IMR-90 (cell line): Measurements from ENCODE around the gene FUCA2. TPM values are rescaled to one million over a fixed set of nuclear protein-coding genes. Genes with fewer than 3 reads are reported as not detected.

Source experiments
- ATAC-seq: fragments of 200-7000 bp; cut with Tn5 transposase; 2 replicates; pipeline ENCODE4 v1.9.1; 2020; ENCODE audit warnings: low read depth, mild to moderate bottlenecking, moderate library complexity
- BruUV-seq: library from RNA; stranded (reverse); fragments of 400-500 nt; replicated peaks from 2 replicates; lab custom pipeline; 2021; lab: Mats Ljungman, UMichigan
- CTCF ChIA-PET: fragments of 300-600 bp; formaldehyde crosslinking; extraction: SDS; loops from one replicate; lab custom pipeline; 2021; ENCODE audit warnings: antibody characterized with exemption; lab: Yijun Ruan, JAX
- POLR2A ChIA-PET: fragments of 300-600 bp; sonication (Branson Sonifier 250); formaldehyde crosslinking; loops from one replicate; lab custom pipeline; 2022; ENCODE audit warnings: antibody characterized with exemption; ENCODE audit not compliant: unreplicated experiment; lab: Charles Lee
- DNase-seq: peaks from one replicate; pipeline ENCODE4 v3.0.0; 2013
- H2AFZ ChIP-seq: replicated peaks from 2 replicates; pipeline ENCODE3; 2013; ENCODE audit warnings: low read length, mild to moderate bottlenecking; ENCODE audit not compliant: poor library complexity
- H2AK5ac ChIP-seq: 2 replicates; pipeline ENCODE4 v1.6.1; 2013; ENCODE audit warnings: low read depth, low read length, inconsistent platforms
- H2AK9ac ChIP-seq: replicated peaks from 2 replicates; pipeline ENCODE3; 2013; ENCODE audit warnings: mild to moderate bottlenecking, low read depth, low read length, moderate library complexity; ENCODE audit not compliant: poor library complexity
- H2BK120ac ChIP-seq: 2 replicates; pipeline ENCODE4 v1.6.1; 2013; ENCODE audit warnings: low read depth, low read length, inconsistent platforms
- H2BK15ac ChIP-seq: 3 replicates; pipeline ENCODE4 v1.6.1; 2013; ENCODE audit warnings: low read depth, low read length, inconsistent platforms
- H2BK20ac ChIP-seq: 2 replicates; pipeline ENCODE4 v1.6.1; 2013; ENCODE audit warnings: low read depth, mild to moderate bottlenecking, inconsistent platforms, low read length, moderate library complexity
- H2BK5ac ChIP-seq: 2 replicates; pipeline ENCODE4 v1.6.1; 2013; ENCODE audit warnings: mild to moderate bottlenecking, low read depth, low read length, inconsistent platforms; ENCODE audit not compliant: poor library complexity, severe bottlenecking
- H3K14ac ChIP-seq: replicated peaks from 2 replicates; pipeline ENCODE4 v1.6.1; 2013; ENCODE audit warnings: low read depth, low read length, inconsistent platforms
- H3K18ac ChIP-seq: 2 replicates; pipeline ENCODE4 v1.6.1; 2013; ENCODE audit warnings: low read depth, low read length, control low read depth
- H3K23ac ChIP-seq: 2 replicates; pipeline ENCODE4 v1.6.1; 2013; ENCODE audit warnings: low read depth, low read length, inconsistent platforms
- H3K27ac ChIP-seq: 2 replicates; pipeline ENCODE4 v1.5.1; 2013; ENCODE audit warnings: mild to moderate bottlenecking, control low read depth, low read length; ENCODE audit not compliant: insufficient read depth
- H3K27me3 ChIP-seq: 2 replicates; pipeline ENCODE4 v1.6.1; 2013; ENCODE audit warnings: low read length; ENCODE audit not compliant: control insufficient read depth, insufficient read depth
- H3K36me3 ChIP-seq: 2 replicates; pipeline ENCODE4 v1.6.1; 2013; ENCODE audit warnings: low read length, mixed read lengths; ENCODE audit not compliant: control insufficient read depth, insufficient read depth
- H3K4ac ChIP-seq: 2 replicates; pipeline ENCODE4 v1.6.1; 2013; ENCODE audit warnings: low read depth, low read length, inconsistent platforms
- H3K4me1 ChIP-seq: 2 replicates; pipeline ENCODE4 v1.6.1; 2013; ENCODE audit warnings: low read length, mixed read lengths; ENCODE audit not compliant: control insufficient read depth, insufficient read depth
- H3K4me2 ChIP-seq: 2 replicates; pipeline ENCODE4 v1.6.1; 2013; ENCODE audit warnings: low read depth, mild to moderate bottlenecking, control low read depth, low read length, moderate library complexity
- H3K4me3 ChIP-seq: 2 replicates; pipeline ENCODE4 v1.5.1; 2013; ENCODE audit warnings: low read depth, mild to moderate bottlenecking, control low read depth, low read length, moderate library complexity; ENCODE audit not compliant: insufficient read depth
- H3K56ac ChIP-seq: 2 replicates; pipeline ENCODE4 v1.6.1; 2013; ENCODE audit warnings: low read length, inconsistent platforms; ENCODE audit not compliant: insufficient read depth; ENCODE audit errors: extremely low read depth
- H3K79me1 ChIP-seq, 2 experiments: 2 replicates each; pipeline ENCODE4 v1.6.1; 2013; ENCODE audit warnings: low read length in 2 of 2, inconsistent platforms in 1 of 2, low read depth in 1 of 2
- H3K9ac ChIP-seq: 2 replicates; pipeline ENCODE4 v1.6.1; 2013; ENCODE audit warnings: low read depth, low read length, control low read depth
- H3K9me1 ChIP-seq: 2 replicates; pipeline ENCODE4 v1.6.1; 2013; ENCODE audit warnings: low read length, inconsistent platforms; ENCODE audit not compliant: insufficient read depth
- H3K9me3 ChIP-seq: 2 replicates; pipeline ENCODE4 v1.6.1; 2013; ENCODE audit warnings: low read length; ENCODE audit not compliant: control insufficient read depth, insufficient read depth
- H4K20me1 ChIP-seq: 2 replicates; pipeline ENCODE4 v1.6.1; 2013; ENCODE audit warnings: low read length, inconsistent platforms; ENCODE audit not compliant: insufficient read depth
- H4K5ac ChIP-seq: 2 replicates; pipeline ENCODE4 v1.6.1; 2013; ENCODE audit warnings: mild to moderate bottlenecking, low read depth, low read length, control low read depth
- H4K8ac ChIP-seq, 2 experiments: 2 replicates each; pipeline ENCODE4 v1.6.1; 2013; ENCODE audit warnings: low read depth in 2 of 2, low read length in 2 of 2, control low read depth in 1 of 2, inconsistent platforms in 1 of 2
- H4K91ac ChIP-seq: 2 replicates; pipeline ENCODE4 v1.6.1; 2013; ENCODE audit warnings: low read depth, low read length, inconsistent platforms; ENCODE audit not compliant: insufficient read depth
- BHLHE40 ChIP-seq: fragments of 150-350 bp; IDR thresholded peaks from 2 replicates; pipeline ENCODE4 v1.6.1; 2016; ENCODE audit warnings: mild to moderate bottlenecking, low read depth, low read length
- CEBPB ChIP-seq: IDR thresholded peaks from 2 replicates; pipeline ENCODE4 v1.6.1; 2012; ENCODE audit warnings: low read depth, low read length, improper control_type of control experiment
- CHD1 ChIP-seq: IDR thresholded peaks from 2 replicates; pipeline ENCODE4 v1.6.1; 2012; ENCODE audit warnings: low read depth, low read length, improper control_type of control experiment
- FOS ChIP-seq: fragments of 150-350 bp; IDR thresholded peaks from 2 replicates; pipeline ENCODE4 v1.6.1; 2016; ENCODE audit warnings: low read depth, low read length
- MXI1 ChIP-seq: IDR thresholded peaks from 2 replicates; pipeline ENCODE4 v1.6.1; 2012; ENCODE audit warnings: low read depth, mild to moderate bottlenecking, low read length, moderate library complexity, borderline replicate concordance
- NFE2L2 ChIP-seq: fragments of 150-350 bp; IDR thresholded peaks from 2 replicates; pipeline ENCODE4 v1.6.1; 2016; ENCODE audit warnings: low read depth, mild to moderate bottlenecking, low read length
- POLR2A ChIP-seq: IDR thresholded peaks from 2 replicates; pipeline ENCODE4 v1.6.1; 2012; ENCODE audit warnings: mild to moderate bottlenecking, low read depth, low read length
- RCOR1 ChIP-seq: IDR thresholded peaks from 2 replicates; pipeline ENCODE4 v1.6.1; 2012; ENCODE audit warnings: mild to moderate bottlenecking, low read length, improper control_type of control experiment; ENCODE audit not compliant: insufficient replicate concordance
- RFX5 ChIP-seq: IDR thresholded peaks from 2 replicates; pipeline ENCODE4 v1.8.0; 2012; ENCODE audit warnings: low read depth, mild to moderate bottlenecking, low read length, moderate library complexity
- SMC3 ChIP-seq: fragments of 150-350 bp; IDR thresholded peaks from 2 replicates; pipeline ENCODE4 v1.6.1; 2016; ENCODE audit warnings: low read depth, mild to moderate bottlenecking, antibody characterized with exemption, low read length, moderate library complexity
- WGBS, 2 experiments: methylation state at CpG; one replicate each; pipeline versions ENCODE4 v1.1.5 to v1.1.7; 2013; ENCODE audit warnings: missing lambda C conversion rate in 2 of 2; ENCODE audit not compliant: insufficient read length in 1 of 2; ENCODE audit errors: extremely low coverage in 2 of 2; 5-methylcytosine and 5-hydroxymethylcytosine counted together
- dilution Hi-C: fragments of 300-500 bp; cut with HindIII; formaldehyde crosslinking; loops from one replicate; pipeline ENCODE4 v1.14.3; 2018; ENCODE audit warnings: low sequenced_read_pairs; ENCODE audit not compliant: unreplicated experiment
- in situ Hi-C: fragments of 300-500 bp; cut with MboI; formaldehyde crosslinking; loops from 3 replicates; pipeline ENCODE4 v1.14.3; 2019; ENCODE audit warnings: low sequenced_read_pairs, inconsistent platforms, mixed read lengths
- intact Hi-C: fragments of 100-400 bp; cut with micrococcal nuclease; formaldehyde crosslinking; loops from 2 replicates; pipeline ENCODE4 v1.10.0; 2022
- polyA plus RNA-seq, 3 experiments: library from polyadenylated mRNA; depleted of rRNA; stranded (reverse); fragments of >200 nt; gene quantifications; 2 replicates each; pipeline ENCODE4 v1.2.3, GENCODE V29; 2012; ENCODE audit warnings: low replicate concordance in 1 of 3
- total RNA-seq: library from RNA; depleted of rRNA; stranded (reverse); fragments of >200 nt; gene quantifications from 2 replicates; pipeline ENCODE4 v1.2.3, GENCODE V29; 2012
- TF ChIP-seq, protein P1 (sequence below): conservative IDR thresholded peaks from 2 replicates; pipeline ENCODE4 v1.5.1; 2012; ENCODE audit warnings: mild to moderate bottlenecking, low read depth, low read length, improper control_type of control experiment
- TF ChIP-seq, protein P2 (sequence below): fragments of 150-350 bp; IDR thresholded peaks from 2 replicates; pipeline ENCODE4 v1.6.1; 2017; ENCODE audit warnings: mild to moderate bottlenecking, antibody characterized with exemption, low read length, low read depth

Gene FUCA2
- total and polyA plus RNA-seq, 2 of the 4 experiments (the other 2 are of a cell fraction) = 44.1 to 47.4 TPM

DNA sequence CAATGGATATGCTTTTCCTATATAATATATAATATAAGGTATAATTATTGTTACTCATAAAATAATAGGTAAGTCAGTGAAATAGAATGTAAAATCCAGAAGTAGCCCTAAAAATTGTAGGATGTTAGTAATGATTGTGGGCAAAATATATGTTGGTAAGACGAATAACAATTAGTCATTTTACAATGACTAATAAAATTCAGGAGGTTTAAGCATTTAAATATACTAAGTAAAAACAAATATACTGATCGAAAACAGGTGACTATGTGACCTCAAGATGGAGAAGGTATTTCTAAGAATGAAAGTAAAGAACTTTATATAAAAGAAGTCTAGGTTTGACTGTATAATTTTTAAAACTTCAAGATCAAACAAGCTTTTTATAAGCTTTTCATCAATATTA lies 28.9 kb downstream of the FUCA2 start:
- dilution Hi-C loops (no loop called here), intact Hi-C loops (no loop called here), in situ Hi-C loops (no loop called here)
- Histone ChIP-seq H2BK5ac (no peak overlapping the region), H4K8ac (no peak overlapping the region), H3K14ac (no peak overlapping the region), H3K18ac (no peak overlapping the region), H3K9me3 (no peaks in the 10 kb centered on the region), H2BK20ac (no peak overlapping the region), H3K27ac (no peak overlapping the region), H3K23ac (no peak overlapping the region), H2AK9ac (no peak overlapping the region), H3K4me3 (no peak overlapping the region), H4K5ac (no peak overlapping the region), H2BK120ac (no peak overlapping the region), H3K4me1 (no peaks in the 10 kb centered on the region), H3K9ac (no peak overlapping the region), H4K91ac (no peak overlapping the region), H3K79me1 (no peaks in the 10 kb centered on the region), H4K20me1 (no peaks in the 10 kb centered on the region), H2AFZ (no peak overlapping the region), H3K4ac (no peak overlapping the region), H2AK5ac (no peak overlapping the region), H3K56ac (no peak overlapping the region), H3K9me1 (no peaks in the 10 kb centered on the region), H3K4me2 (no peak overlapping the region), H3K36me3 (peaks cover 2% of the 10 kb centered on the region), H3K27me3 (no peaks in the 10 kb centered on the region), H2BK15ac (no peak overlapping the region)
- ChIA-PET POLR2A (no interaction called here), CTCF (no interaction called here)
- WGBS, 2 experiments = no CpG with 5 or more reads among the region's 2 CpGs
- BruUV-seq = no TSS peak
- ATAC-seq (no peak), DNase-seq (peak; percentile 26)
- TF ChIP-seq FOS = no peak
- TF ChIP-seq CEBPB = no peak
- no peak for TF ChIP-seq CHD1
- TF ChIP-seq RCOR1 = no peak
- TF ChIP-seq MXI1 = no peak
- no peak for TF ChIP-seq POLR2A
- no peak for TF ChIP-seq BHLHE40
- no peak for TF ChIP-seq SMC3
- TF ChIP-seq, protein P1, sequence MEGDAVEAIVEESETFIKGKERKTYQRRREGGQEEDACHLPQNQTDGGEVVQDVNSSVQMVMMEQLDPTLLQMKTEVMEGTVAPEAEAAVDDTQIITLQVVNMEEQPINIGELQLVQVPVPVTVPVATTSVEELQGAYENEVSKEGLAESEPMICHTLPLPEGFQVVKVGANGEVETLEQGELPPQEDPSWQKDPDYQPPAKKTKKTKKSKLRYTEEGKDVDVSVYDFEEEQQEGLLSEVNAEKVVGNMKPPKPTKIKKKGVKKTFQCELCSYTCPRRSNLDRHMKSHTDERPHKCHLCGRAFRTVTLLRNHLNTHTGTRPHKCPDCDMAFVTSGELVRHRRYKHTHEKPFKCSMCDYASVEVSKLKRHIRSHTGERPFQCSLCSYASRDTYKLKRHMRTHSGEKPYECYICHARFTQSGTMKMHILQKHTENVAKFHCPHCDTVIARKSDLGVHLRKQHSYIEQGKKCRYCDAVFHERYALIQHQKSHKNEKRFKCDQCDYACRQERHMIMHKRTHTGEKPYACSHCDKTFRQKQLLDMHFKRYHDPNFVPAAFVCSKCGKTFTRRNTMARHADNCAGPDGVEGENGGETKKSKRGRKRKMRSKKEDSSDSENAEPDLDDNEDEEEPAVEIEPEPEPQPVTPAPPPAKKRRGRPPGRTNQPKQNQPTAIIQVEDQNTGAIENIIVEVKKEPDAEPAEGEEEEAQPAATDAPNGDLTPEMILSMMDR = no peak
- TF ChIP-seq RFX5 = no peak
- no peak for TF ChIP-seq NFE2L2
- TF ChIP-seq, protein P2, sequence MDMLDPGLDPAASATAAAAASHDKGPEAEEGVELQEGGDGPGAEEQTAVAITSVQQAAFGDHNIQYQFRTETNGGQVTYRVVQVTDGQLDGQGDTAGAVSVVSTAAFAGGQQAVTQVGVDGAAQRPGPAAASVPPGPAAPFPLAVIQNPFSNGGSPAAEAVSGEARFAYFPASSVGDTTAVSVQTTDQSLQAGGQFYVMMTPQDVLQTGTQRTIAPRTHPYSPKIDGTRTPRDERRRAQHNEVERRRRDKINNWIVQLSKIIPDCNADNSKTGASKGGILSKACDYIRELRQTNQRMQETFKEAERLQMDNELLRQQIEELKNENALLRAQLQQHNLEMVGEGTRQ = no peak
